ENCODE measurements around the gene AQP1.
A peak's percentile ranks its signal among the peaks of the same experiment; 100 is the strongest.

AQP1 gene

DNA sequence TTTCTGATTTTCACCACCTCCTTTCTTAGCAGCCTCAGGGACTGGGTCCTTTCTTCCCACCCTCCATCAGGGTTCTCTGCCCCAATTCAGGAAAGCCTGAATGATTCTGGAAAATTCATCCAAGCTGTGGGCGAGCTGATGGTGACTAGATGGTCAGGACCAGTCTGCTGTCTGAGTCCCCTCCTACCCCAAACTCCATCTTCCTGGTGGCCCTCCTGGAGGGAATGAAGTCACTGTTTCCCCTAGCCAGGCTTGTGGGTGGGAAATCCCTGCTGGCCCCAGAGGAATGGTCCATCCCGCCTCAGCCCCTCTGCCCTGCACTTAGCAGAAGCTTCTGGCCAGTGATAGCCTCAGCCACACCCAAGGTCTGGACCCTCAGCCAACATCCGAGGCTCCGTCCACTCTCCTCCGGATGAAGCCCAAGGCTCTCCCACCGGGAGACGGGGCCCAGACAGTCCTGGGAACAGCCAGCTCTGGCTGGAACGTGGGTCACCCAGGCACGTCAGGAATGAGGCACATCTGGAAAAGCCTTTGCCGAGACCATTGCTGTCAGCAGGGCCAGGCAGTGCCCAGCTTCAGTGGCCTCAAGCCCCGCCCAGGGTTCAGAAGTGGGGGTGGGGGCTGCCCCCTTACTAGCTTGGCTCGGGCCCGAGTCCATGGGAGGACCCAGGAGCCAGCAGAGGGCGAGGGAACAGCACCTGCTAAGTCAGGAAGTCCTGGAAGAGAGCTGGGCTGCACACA lies 4.0 kb upstream of the AQP1 start:
- no peak for DNase-seq

DNA sequence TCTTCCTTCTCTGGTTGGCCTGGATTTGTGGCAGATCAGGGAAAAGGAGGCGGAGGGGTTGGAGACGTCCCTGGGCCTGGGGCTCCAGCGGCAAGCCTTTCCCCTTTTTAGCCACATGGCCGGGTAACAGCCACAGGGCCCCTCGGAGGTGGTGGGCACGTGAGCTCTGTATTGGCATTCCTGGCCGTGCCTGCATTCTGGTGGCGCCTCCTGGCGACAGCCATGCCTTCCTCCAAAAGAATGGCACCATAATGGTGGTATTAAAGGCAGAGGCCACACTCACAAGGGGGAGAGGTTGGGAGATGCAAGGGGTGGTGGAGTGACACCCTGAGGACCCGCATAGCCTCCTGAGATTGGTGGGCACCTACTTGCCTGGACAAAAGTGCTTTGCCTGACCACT lies 3.0 kb upstream of the AQP1 start:
- DNase-seq = no peak

DNA sequence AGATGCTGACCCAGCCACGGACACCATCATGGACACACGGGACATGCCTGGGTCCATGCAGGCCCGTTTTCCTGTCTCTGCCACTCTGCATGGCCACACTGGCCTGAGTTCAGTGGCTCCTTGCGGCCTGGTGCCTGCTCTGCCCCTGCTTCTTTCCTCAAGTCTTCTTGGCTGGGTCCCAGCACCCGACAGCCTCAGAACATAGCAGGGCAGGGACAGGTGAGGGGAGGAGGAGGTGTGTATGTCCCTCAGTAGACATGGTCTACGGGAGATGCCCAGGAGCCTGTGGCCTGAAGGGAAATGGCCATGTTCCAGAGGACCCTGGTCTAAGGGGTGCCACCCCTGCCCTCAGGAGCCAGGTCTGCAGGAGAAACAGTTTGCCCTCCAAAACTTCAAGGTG lies 2.2 kb upstream of the AQP1 start:
- no peak for DNase-seq

DNA sequence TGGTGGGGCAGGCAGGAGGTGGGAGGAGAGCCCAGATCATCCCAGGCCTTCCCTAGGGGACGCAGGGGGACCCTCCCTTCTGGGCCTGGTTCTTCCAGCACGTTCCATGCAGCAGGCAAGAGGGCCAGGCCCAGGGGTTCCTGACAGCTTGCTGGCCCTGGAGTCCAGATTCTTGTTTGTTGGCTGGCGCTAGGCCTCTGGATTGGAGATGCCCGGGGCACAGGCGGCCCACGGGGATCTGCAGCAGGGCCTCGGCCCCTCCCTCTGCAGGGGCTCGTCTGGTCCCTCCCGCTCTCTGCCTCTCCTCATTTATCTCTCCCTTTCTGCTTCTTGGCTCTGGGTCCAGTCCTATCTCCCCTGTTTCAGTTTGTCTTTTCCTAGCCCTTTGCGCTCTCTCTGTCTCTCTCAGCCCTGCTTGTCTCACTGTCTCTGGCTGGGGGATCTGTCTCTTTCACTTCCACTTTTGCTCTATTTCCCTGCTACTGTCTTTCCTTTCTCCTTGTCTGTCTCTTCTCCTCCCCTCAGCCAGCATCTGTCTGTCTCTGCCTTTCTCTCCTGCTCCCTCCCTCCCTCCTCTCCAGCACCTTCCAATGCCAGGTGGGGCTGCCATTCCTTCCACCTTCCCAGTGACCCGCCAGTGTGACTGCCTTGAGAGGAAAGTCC lies 1.1 kb upstream of the AQP1 start:
- DNase-seq = no peak

DNA sequence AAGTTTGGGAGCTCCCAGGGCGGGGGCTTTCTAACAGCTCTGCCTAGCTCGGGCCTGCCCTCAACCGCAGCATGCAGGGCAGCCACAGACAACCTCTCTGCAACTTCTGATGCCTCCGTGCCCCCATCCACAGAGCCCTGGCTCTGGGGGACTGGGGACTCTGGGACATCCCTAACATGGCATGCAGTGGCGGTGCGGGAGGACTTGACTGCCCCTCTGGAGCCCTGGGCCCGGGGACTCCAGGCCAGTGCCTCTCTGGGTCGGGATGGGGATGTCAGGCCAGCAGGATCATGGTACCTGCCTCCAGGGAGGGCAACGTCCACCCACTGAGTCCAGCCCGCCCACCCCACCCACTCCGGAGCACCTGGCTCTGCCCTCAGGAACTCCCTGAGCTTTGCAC lies 520 bp upstream of the AQP1 start:
- no peak for DNase-seq

DNA sequence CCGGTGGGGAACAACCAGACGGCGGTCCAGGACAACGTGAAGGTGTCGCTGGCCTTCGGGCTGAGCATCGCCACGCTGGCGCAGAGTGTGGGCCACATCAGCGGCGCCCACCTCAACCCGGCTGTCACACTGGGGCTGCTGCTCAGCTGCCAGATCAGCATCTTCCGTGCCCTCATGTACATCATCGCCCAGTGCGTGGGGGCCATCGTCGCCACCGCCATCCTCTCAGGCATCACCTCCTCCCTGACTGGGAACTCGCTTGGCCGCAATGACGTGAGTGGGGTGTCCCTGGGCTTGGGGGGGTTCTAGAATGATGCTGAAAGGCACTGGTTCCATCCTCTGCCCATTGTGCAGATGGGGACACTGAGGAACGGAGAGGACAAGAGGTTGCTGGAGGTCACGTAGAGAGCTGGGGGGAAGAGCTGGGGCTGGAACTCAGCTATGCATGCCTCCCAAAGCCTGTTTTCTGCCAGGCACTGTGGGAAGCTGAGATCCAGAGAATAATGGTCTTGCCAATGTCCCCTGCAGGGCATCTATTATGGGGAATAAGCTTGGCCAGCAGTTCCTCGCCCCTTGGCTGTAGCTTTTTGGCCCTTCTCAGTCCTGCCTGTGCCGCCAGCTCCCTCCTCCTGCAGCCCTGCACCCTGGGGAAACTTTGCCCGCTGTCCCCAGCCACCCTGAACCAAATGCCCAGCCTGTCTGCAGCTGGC lies 523 bp downstream of the AQP1 start:
- peak in 1 of 2 experiments; percentile 38 for DNase-seq

DNA sequence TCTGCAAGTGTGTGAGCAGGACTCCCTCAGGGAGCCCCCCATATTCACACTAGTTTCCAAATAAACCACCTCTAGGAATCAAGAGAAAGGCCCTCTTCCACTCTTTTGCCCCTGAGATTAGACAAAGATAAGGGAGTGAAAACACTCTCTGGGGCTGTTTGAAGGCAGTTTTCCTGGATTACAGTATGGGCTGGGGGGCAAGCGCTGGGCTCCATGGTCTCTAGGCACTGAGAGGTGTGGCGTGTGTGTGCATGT lies 1.0 kb downstream of the AQP1 start:
- no peak for DNase-seq

DNA sequence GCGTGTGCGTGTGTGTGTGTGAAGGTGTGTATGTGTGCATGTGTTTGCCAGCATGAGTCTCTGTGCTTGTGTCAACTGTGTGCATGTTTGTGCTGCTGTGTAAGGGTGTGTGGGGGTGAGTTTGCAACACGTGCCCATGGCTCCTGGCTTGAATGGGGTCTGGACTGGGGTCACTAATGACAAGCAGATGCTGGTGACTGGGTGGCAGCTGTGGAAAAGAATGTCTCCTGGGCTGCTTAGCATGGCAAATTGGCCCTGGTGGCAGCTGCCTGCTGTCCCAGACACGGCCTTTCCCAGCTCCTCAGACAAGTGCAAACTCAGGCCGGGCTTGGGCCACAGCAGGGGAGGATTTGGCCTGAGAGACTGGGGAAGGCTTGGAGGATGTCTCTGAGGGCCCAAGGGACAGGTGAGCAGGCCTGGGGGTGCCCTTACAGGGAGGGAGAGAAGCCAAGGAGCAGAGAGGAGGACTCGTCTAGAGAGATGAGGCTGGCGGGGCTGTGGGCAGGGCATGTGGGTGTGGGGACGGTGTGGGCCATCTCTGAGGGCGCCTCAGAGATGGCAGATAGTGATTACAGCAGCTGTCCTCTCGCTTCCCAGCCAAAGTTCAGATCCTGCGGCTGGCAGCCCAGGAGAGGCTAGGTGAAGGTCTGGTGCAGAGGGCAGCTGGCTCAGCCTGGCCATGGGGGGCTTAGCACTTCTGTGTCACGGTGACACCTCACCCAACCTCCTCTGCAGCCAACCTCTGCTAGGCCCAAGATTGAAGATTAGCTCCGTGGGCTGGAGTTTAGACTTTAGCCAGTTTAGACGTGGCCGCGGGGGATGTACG lies 1.5 kb downstream of the AQP1 start:
- no peak for DNase-seq

DNA sequence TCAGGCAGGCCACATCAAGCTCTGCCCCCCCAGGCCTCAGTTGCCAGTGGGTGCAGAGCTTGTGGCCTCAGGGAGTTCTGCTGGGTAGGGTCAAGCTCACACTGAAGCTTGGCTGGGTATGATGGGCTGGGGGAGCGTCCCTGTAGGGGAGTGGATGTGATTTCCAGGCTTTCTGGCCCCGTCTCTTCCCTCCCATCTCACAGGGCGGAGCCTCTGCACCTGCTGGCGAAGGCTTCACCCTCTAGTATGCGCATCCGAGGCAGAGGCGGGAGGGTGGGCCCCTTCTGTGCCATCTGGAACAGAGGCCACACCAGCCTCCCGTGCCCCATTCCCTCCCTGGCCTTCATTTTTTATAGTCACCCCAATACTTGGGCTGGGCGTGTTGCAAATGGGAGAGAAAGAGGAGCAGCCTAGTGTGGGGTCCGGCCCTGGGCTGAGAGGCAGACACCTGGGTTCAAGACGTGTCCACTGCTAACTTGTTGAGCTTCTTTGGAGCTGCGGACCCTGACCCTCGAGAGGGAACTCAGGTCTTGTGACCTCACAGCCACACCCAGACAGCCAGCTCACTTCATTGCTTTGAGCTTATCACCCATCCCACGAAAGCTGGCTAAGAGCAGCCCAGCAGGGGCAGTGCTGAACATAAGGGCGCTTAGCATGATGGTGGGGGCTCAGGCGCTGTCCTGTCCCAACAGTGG lies 2.3 kb downstream of the AQP1 start:
- DNase-seq = no peak

DNA sequence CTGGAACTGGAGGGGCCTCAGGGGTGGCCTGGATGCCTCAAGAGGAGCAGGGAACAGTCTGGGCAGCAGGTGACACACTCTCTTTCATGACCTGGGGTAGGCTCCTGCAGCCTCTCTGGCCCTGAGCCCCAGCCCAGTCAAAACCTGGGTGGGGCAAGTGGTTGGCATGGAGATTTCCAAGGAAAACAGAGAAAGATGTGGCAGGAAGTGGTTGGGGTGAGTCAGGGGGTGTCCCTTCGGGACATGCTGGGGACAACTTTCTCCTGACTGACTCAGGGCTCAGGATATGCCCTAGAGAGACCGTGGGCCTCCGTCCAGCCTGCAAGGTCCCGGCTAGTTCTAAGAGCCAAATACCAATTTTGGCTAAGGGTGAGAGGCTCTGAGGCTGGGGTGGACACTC lies 2.9 kb downstream of the AQP1 start:
- no peak for DNase-seq

DNA sequence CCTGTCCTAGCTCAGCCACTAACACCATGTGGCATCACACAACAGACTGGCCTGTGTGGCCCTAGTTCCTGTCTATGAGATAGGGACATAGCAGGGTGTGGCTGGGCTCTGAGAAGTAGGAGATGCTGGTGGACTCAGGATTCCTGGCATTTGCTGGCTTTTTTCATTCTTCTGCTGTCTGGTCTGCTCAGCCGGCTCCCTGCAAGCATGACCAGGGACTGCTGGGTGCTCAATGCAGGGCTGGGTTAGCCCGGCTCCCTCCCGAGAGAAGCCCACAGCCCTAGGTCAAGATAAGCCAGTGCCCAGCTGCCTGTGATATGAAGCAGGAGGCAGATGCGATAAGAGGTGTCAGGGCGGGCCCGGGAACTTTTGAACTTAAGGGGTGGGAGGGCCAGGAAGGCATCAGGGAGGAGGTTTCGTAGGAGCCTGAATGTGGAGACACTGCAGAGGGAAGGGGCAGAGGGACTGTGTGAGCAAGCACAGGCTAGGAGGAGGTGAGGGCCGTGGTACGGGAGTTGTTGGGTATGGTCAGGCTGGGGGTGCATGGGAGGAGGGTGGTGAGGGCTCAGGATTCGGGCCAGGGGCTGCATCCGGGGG lies 3.5 kb downstream of the AQP1 start:
- no peak for DNase-seq

DNA sequence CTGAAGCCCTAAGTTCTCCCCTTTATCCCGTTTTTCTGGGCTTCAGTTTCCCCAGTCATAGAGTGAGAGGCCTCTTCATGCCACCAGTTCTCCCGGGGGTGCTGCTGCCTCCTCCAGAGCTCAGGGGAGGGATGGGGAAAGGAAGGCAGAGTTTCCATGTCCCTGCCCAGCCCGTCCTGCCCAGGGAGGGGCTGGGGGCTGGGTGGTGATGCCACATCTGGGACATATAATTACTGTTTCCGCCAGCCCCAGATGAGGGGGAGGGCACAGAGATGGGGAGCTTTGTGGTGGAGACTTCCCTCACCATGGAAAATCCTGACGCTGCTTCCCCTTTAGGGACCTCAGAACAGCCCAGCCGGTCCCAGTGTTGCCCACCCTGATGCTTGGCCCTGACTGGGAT lies 4.1 kb downstream of the AQP1 start:
- no peak for DNase-seq

DNA sequence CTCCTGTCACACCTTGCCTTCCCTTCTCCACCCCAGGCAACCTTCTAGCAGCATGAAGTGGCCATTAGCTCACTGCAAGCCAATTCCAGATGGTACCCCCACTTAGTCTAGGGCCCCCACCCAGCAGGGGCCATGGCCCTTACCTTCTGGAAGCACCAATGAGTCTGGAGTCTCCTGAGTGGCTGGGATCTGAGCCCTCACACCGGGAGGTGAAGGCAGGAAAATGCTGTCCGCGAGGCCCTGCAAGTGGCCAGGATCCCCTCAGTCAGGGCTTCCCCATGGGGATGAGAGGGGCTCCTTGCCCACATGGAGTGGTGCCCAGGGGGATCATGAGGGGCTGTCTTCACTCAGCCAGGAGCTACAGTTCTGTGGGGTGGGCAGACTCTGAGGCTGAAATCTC lies 4.6 kb downstream of the AQP1 start:
- DNase-seq = no peak

DNA sequence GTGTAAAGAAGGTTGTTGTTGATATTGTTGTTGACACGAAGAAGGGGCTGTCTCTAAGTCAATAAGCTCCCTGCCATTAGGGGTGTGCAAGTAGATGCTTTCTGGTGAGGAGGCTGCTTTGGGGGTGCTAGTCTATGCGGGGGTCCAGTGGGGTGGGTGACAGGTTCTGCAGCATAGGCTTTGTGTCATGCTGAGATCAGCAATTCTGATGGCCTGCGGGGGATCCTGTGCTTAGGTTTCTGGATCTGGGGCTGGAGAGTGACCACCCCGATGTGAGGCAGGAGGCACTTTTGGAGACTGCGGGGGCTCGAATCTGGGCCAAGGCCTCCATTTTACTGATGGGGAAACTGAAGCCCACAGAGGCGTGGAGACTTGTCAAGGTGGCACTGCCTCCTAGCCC lies 5.1 kb downstream of the AQP1 start:
- DNase-seq = no peak

DNA sequence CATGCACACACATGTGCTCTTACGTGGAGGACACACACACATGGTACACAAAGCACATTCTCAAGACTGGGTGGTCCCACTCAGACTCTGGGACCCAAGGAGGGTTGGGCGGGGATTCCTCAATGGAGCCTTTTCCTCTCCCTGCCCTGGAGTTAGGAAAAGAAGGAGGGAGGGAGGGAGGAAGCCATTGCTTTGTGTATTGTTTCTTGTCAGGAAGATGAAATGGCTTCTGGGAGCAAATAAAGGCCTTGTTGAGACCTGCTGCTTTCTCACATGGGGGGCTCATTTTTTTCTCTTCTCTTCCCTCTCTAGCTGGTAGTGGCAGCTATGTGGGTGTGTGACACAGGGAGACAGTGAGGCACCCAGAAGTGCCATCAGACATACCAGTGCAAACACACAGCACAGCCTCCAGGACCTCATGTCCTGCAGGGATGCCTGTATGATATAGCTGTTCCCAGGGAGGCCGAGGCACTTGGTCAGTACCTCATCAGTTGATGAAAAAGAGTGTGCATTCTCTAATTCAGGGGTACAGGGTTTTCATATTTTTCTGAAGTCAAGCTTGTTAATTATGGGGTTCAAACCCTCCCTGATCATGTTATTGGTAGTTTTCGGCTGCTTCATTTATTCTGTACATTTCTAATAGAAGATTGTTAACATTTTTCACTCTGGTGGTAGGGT lies 5.7 kb downstream of the AQP1 start:
- DNase-seq = no peak

DNA sequence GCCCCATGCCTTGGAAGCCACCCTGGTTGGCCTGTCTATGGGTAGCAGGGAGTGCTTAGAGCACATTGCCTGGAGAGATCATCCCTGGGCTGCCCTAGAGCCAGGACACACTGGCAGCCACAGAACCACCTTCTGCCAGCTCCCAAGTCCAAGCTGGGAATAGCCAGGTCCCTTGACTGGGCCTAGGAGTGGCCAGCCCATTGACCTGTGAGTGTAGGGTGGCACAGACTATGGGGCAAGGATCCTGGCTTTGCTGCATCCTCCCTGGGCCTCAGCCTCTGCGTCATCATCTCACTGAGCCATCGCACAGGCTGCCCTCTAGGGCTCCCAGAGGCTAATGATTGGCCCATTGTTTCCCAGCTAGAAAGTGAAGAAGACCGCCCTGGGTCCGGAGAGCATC lies 7.0 kb downstream of the AQP1 start:
- no peak for DNase-seq

DNA sequence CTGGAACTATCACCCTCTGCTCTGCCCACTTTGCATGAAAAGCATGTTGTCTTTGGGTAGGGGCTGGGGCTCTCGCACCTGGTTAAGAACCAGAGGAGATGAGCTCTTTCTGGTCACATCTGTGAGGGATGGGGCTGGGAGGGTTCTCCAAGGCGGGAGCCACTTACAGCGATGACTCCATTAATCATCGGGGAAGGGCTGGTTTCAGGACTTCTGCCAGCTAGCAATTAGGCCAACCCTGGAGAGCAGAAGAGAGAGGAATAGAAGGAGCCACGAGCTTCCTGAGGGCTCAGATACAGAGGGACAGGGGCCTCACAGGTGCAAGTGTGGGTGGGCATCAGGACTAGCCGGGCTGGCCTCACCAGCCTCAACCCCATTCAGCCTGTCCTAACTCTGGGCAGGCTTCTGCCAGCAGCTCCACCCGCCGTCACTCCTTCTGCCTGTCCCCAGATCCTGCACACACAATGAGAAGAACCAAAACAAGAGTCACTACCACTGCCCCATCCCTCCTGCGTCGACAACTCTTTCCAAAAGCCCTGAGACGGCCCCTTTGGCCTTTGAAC lies 8.4 kb downstream of the AQP1 start:
- DNase-seq = peak; percentile 36 to 66

DNA sequence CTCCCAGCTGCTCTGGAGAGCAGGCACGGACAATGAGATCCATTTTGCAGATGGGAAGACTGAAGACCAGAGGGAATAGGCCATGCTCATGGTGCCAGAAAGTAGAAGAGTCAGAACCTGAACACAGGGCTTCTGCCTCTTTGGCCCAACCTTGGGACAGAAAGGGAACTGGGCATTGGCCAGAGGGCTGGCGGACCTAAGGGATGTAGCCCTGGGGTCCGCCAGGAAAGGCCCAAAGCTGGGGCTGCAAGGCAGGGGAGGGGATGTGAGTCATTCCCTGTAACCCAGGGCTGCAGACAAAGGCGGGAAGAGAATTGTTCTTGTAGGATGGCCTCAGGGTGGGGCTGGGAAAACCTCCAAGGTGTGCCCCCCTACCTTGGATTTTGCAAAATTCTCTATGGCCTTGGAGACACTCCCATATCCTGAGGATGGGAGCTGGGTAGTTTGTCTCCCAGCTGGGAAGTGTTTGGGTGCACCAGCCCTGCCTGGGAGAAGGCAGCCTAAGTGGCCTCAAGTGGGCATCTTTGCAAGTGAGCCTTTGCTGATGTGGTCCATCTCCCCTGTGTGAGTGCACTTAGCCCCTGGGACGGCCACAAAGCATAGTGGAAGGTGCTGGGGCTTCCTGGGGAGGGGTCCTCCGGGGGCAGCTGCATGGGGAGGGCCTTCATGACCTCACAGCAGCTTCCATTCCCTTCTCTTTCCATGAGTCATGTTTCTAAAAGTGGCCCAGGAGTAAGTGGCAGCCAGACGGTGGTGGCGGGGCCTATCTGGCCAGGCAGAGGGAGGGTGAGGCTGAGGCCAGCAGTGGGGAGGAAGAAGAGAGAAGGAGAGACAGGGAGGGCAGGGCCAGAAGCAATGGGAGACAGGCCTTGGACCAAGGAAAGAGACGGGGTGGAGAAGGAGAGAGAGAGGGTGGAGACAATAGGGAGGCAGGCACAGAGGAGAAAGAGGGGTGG lies 9.2 kb downstream of the AQP1 start:
- peak in 1 of 2 experiments; percentile 27 for DNase-seq

DNA sequence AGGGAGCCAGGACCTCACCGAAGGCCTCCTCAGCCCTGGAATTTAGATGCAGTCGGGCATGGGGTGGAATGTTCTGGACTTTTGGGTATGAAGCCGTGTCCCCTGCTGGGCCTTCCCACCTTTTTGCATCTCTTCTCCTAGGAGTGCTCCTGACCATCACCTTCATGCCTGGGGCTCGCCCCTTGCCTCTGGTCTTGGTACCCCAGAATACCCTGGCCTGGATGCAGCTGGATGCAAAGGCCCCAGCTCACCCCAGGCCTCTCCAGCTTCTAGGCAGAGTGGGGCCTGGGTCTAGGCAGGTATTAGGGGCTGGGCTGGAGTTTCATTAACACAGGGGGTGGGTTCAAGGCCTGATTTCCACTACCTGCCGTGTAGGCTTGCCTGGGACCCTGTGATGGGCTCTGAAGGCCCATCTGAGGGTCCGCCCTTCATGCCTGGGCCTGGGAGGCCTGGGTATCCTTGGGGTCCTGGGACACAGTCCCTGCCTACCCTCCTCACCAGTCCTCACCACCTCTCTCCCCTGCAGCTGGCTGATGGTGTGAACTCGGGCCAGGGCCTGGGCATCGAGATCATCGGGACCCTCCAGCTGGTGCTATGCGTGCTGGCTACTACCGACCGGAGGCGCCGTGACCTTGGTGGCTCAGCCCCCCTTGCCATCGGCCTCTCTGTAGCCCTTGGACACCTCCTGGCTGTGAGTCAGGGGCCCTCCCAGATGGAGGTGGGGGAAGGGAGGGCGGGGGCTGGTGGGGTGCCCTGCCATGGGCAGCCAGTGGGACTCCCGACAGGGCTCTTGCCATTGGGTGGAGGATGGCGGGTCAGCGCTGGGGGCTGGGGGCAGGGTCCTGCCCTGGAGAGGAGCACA lies 10.1 kb downstream of the AQP1 start:
- no peak for DNase-seq
